Activated CD8-positive, alpha-beta memory T cell treated with anti-CD3 and anti-CD28 coated beads, Interleukin-2, amount 50 U/mL, for 1 hour (primary cell): ENCODE measurements around the gene SCP2D1.

Experiments
- DNase-seq: peaks from one replicate; pipeline ENCODE4 v3.0.0-alpha.2; 2020; ENCODE audit errors: extremely low read depth

Gene SCP2D1

GRCh38 chr20:18815194-18815942, 1.8 kb downstream of the SCP2D1 start:
- no peak for DNase-seq

- DNase-seq = no peak
These were observed 9.2 kb downstream of the SCP2D1 start for GRCh38 chr20:18822832-18823231.

- no peak for DNase-seq
These were observed 18.4 kb downstream of the SCP2D1 start for GRCh38 chr20:18831830-18832499.

GRCh38 chr20:18832546-18833200, 19.1 kb downstream of the SCP2D1 start:
- DNase-seq = no peak

- no peak for DNase-seq
These were observed 22.1 kb downstream of the SCP2D1 start for GRCh38 chr20:18835466-18836256.

GRCh38 chr20:18837718-18838117, 24.1 kb downstream of the SCP2D1 start:
- DNase-seq = no peak

- no peak for DNase-seq
These were observed 26.1 kb downstream of the SCP2D1 start for GRCh38 chr20:18839507-18840247.

- DNase-seq = no peak
These were observed 26.7 kb downstream of the SCP2D1 start for GRCh38 chr20:18840248-18840645.

- DNase-seq = no peak
These were observed 31.4 kb downstream of the SCP2D1 start for GRCh38 chr20:18845017-18845416.

GRCh38 chr20:18847226-18847755, 33.7 kb downstream of the SCP2D1 start:
- no peak for DNase-seq

GRCh38 chr20:18849131-18849530, 35.5 kb downstream of the SCP2D1 start:
- DNase-seq = no peak

GRCh38 chr20:18851629-18852028, 38.0 kb downstream of the SCP2D1 start:
- DNase-seq = no peak

- DNase-seq = no peak
These were observed 38.7 kb downstream of the SCP2D1 start for GRCh38 chr20:18852318-18852717.

GRCh38 chr20:18853216-18853615, 39.6 kb downstream of the SCP2D1 start:
- DNase-seq = no peak

GRCh38 chr20:18853946-18854646, 40.5 kb downstream of the SCP2D1 start:
- DNase-seq = no peak

- no peak for DNase-seq
These were observed 42.3 kb downstream of the SCP2D1 start for GRCh38 chr20:18855882-18856281.

GRCh38 chr20:18856873-18857272, 43.3 kb downstream of the SCP2D1 start:
- no peak for DNase-seq

GRCh38 chr20:18857640-18858039, 44.1 kb downstream of the SCP2D1 start:
- DNase-seq = no peak

- DNase-seq = no peak
These were observed 45.2 kb downstream of the SCP2D1 start for GRCh38 chr20:18858816-18859215.
